MCF 10A (cell line): ENCODE results near the gene ACAP3. TPM values are rescaled to one million over a fixed set of nuclear protein-coding genes. Genes with fewer than 3 reads are reported as not detected.
"Not testable (repeated sequence)": the region's sequence is repeated elsewhere in the genome, so short reads cannot be mapped to it uniquely, and the experiment has no call there.

ENCODE experiments used
- BruUV-seq: library from RNA; stranded (reverse); fragments of 400-500 nt; replicated peaks from 2 replicates; lab custom pipeline; 2021; lab: Mats Ljungman, UMichigan
- CTCF ChIA-PET: fragments of 300-600 bp; sonication (Branson Sonifier 250); formaldehyde crosslinking; extraction: SDS; loops from one replicate; lab custom pipeline; 2021; ENCODE audit warnings: antibody characterized with exemption, inconsistent platforms; lab: Yijun Ruan, JAX
- POLR2A ChIA-PET: fragments of 300-600, 350-650 bp; sonication (Branson Sonifier 250); formaldehyde crosslinking; extraction: SDS; loops from one replicate; lab custom pipeline; 2020; ENCODE audit warnings: antibody characterized with exemption, inconsistent platforms; lab: Yijun Ruan, JAX
- DNase-seq: peaks from one replicate; pipeline ENCODE4 v3.0.0-alpha.2; 2018; ENCODE audit not compliant: unreplicated experiment
- H3K27ac Mint-ChIP-seq: one replicate; pipeline ENCODE4 v1.8.0; 2022; ENCODE audit warnings: mild to moderate bottlenecking, low read depth, mixed read lengths; ENCODE audit not compliant: unreplicated experiment
- H3K27me3 Mint-ChIP-seq: one replicate; pipeline ENCODE4 v1.8.0; 2022; ENCODE audit warnings: mixed read lengths; ENCODE audit not compliant: insufficient read depth, unreplicated experiment
- H3K36me3 Mint-ChIP-seq: one replicate; pipeline ENCODE4 v1.8.0; 2022; ENCODE audit warnings: mild to moderate bottlenecking, moderate library complexity, mixed read lengths; ENCODE audit not compliant: insufficient read depth, unreplicated experiment
- H3K4me1 Mint-ChIP-seq: one replicate; pipeline ENCODE4 v1.8.0; 2022; ENCODE audit warnings: mixed read lengths; ENCODE audit not compliant: insufficient read depth, unreplicated experiment
- H3K4me3 Mint-ChIP-seq: one replicate; pipeline ENCODE4 v1.8.0; 2022; ENCODE audit warnings: mild to moderate bottlenecking, moderate library complexity, mixed read lengths; ENCODE audit not compliant: unreplicated experiment
- H3K9me3 Mint-ChIP-seq: one replicate; pipeline ENCODE4 v1.8.0; 2022; ENCODE audit warnings: mixed read lengths; ENCODE audit not compliant: unreplicated experiment
- intact Hi-C: fragments of 100-400 bp; cut with micrococcal nuclease; formaldehyde crosslinking; loops from 2 replicates; pipeline ENCODE4 v1.14.1; 2022
- total RNA-seq: library from RNA; stranded (reverse); gene quantifications from 2 replicates; pipeline ENCODE4 v1.2.3, GENCODE V29; 2022
- TF ChIP-seq, protein P1 (sequence below): fragments of 200-600 bp; IDR thresholded peaks from one replicate; pipeline ENCODE4 v1.8.0; 2022; ENCODE audit warnings: antibody characterized with exemption, mild to moderate bottlenecking; ENCODE audit not compliant: unreplicated experiment

ACAP3 gene
- total RNA-seq, 1 experiment from 2014 or later: 33.5 TPM

DNA sequence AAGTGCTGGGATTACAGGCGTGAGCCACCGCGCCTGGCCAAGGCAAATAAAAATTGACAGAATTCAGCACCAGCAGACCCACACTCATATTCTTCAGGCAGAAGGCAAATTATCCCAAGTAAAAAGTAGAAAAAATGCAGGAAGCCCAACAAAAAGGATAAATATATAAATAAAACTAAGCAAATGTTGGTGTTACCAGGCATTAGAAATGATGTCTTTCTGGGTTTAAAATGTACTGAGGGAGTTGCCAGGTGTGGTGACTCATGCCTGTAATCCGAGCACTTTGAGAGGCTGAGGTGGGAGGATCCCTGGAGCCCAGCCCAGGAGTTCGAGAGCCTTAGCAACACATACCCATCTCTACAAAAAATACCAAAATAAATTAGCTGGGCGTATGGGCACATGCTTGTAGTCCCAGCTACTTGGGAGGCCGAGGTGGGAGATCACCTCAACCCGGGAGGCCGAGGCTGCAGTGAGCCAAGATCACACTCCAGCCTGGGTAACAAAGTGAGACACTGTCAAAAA, 10.5 kb upstream of the ACAP3 start:
- H3K27me3 Mint-ChIP-seq: no peaks in the 10 kb centered on the region
- TF ChIP-seq, protein P1, sequence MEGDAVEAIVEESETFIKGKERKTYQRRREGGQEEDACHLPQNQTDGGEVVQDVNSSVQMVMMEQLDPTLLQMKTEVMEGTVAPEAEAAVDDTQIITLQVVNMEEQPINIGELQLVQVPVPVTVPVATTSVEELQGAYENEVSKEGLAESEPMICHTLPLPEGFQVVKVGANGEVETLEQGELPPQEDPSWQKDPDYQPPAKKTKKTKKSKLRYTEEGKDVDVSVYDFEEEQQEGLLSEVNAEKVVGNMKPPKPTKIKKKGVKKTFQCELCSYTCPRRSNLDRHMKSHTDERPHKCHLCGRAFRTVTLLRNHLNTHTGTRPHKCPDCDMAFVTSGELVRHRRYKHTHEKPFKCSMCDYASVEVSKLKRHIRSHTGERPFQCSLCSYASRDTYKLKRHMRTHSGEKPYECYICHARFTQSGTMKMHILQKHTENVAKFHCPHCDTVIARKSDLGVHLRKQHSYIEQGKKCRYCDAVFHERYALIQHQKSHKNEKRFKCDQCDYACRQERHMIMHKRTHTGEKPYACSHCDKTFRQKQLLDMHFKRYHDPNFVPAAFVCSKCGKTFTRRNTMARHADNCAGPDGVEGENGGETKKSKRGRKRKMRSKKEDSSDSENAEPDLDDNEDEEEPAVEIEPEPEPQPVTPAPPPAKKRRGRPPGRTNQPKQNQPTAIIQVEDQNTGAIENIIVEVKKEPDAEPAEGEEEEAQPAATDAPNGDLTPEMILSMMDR: no peak
- peak overlapping the region; percentile 19 for H3K4me3 Mint-ChIP-seq
- intact Hi-C loops: no loop called here
- DNase-seq: peak; percentile 94
- peaks cover 54% of the 10 kb centered on the region for H3K36me3 Mint-ChIP-seq
- POLR2A ChIA-PET: interaction anchor here (0.6 to 1.5 kb wide), 11 partner anchors 8 to 359 kb away, joined by 3 to 12 read pairs (median 4); partner anchors contain the start of genes CCNL2 and NOC2L
- CTCF ChIA-PET: interaction anchor here (0.6 kb wide), 1 partner anchor 57 kb away, joined by 3 read pairs; the partner anchor contains the start of gene AURKAIP1
- peaks cover 11% of the 10 kb centered on the region for H3K4me1 Mint-ChIP-seq
- H3K27ac Mint-ChIP-seq: peak overlapping the region; percentile 84
- no peaks in the 10 kb centered on the region for H3K9me3 Mint-ChIP-seq
- TSS peak; percentile 7 for BruUV-seq

DNA sequence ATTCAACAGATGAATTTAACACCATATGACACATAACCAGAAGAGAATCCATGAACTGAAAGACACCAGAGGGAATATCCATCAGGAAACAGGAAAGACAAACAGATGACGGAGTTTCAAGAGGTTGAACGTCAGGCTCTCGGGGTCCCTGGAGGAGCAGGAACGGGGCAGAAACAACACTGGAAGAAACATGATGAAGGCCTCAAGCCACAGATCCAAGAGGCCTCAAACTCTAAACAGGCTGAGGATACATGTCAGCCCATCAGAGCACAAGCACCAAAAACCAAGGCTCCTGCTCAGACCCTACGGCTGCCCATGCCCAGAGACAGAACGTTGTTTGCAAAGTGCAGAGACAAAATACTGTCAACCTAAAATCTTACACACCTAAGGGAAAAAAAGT, 9.7 kb upstream of the ACAP3 start:
- Mint-ChIP-seq H3K9me3 (no peaks in the 10 kb centered on the region), H3K27ac (peak overlapping the region; percentile 84), H3K36me3 (peaks cover 61% of the 10 kb centered on the region), H3K27me3 (no peaks in the 10 kb centered on the region), H3K4me3 (peak overlapping the region; percentile 29), H3K4me1 (peaks cover 10% of the 10 kb centered on the region)
- TSS peak; percentile 44 for BruUV-seq
- TF ChIP-seq, protein P1: no peak
- intact Hi-C loops: no loop called here
- DNase-seq: no peak
- ChIA-PET CTCF (interaction anchor here (0.7 kb wide), 1 partner anchor 349 kb away, joined by 3 read pairs; no protein-coding TSS in a partner anchor), POLR2A (interaction anchor here (0.6 to 1.4 kb wide), 6 partner anchors 8 to 349 kb away, joined by 3 to 12 read pairs (median 4); no protein-coding TSS in a partner anchor)

DNA sequence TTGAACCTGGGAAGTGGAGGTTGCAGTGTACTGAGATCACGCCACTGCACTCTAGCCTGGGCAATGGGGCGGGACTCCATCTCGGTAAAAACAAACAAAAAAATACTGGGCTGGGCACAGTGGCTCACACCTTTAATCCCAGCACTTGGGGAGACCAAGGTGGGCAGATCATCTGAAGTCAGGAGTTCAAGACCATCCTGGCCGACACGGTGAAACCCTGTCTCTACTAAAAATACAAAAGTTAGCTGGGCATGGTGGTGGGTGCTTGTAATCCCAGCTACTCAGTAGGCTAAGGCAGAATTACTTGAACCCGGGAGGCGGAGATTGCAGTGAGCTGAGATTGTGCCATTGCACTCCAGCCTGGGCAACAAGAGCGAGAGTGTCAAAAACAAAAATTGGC, 8.5 kb upstream of the ACAP3 start:
- H3K9me3 Mint-ChIP-seq, BruUV-seq, intact Hi-C loops, H3K4me3 Mint-ChIP-seq, H3K4me1 Mint-ChIP-seq, H3K27ac Mint-ChIP-seq, DNase-seq, H3K27me3 Mint-ChIP-seq: not testable (repeated sequence)
- ChIA-PET CTCF (interaction anchor here (0.7 kb wide), 1 partner anchor 9 kb away, joined by 4 read pairs; no protein-coding TSS in a partner anchor), POLR2A (interaction anchor here (0.8 to 1.2 kb wide), 2 partner anchors 9 to 11 kb away, joined by 3 read pairs; no protein-coding TSS in a partner anchor)
- H3K36me3 Mint-ChIP-seq: peaks cover 67% of the 10 kb centered on the region

DNA sequence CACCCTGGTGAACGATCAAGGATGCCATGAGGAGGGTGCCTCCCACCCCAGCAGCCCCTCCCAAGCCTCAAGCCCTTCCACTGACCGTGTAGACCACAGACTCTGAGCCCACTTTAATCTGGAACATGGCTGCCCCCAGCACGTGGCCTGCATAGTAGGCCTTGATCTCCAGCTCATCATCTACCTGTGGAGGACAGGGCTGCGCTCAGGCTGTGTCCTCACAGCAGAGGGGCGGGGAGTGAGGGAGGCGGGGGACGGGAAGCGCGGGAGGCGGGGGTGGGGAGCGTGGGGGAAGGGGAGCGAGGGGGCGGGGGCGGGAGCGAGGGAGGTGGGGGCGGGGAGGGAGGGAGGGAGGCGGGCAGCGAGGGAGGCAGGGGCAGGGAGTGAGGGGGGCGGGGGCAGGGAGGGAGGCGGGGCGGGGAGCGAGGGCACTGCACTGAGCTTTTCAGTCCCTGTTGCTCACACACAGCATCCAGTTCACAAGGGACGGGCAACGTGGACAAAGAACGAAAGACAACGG, 7.8 kb upstream of the ACAP3 start:
- CTCF ChIA-PET: interaction anchor here (1.2 kb wide), 1 partner anchor 190 kb away, joined by 3 read pairs; no protein-coding TSS in a partner anchor
- TF ChIP-seq, protein P1: no peak
- no TSS peak for BruUV-seq
- Mint-ChIP-seq H3K4me3 (no peak overlapping the region), H3K27ac (no peak overlapping the region), H3K36me3 (peaks cover 74% of the 10 kb centered on the region), H3K9me3 (no peaks in the 10 kb centered on the region), H3K4me1 (peaks cover 5% of the 10 kb centered on the region), H3K27me3 (no peaks in the 10 kb centered on the region)
- intact Hi-C loops: no loop called here
- POLR2A ChIA-PET: interaction anchor here (0.7 kb wide), 1 partner anchor 305 kb away, joined by 6 read pairs; no protein-coding TSS in a partner anchor
- no peak for DNase-seq
